ENCODE data around the gene BCAP31. TPM values are rescaled to one million over a fixed set of nuclear protein-coding genes. Genes with fewer than 3 reads are reported as not detected.

The BCAP31 gene
- total RNA-seq, 1 experiment from 2014 or later: 232 TPM

DNA sequence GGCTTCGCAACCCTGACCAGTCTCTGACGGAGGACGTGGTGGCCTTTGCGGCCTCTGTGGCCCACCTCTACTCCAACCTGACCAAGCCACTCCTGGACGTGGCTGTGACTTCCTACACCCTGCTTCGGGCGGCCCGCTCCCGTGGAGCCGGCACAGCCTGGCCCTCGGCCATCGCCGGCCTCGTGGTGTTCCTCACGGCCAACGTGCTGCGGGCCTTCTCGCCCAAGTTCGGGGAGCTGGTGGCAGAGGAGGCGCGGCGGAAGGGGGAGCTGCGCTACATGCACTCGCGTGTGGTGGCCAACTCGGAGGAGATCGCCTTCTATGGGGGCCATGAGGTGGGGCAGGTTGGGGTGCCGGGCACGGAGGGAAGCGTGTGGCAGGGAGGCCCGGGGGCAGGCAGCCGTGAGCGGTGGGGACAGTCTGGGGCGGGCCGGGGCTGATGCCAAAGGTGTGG is 1.7 kb upstream of the BCAP31 start:
- H3K27me3 Mint-ChIP-seq (ENCODE audit: insufficient read depth, unreplicated experiment): no peaks in the 10 kb centered on the region
- DNase-seq: no peak
- POLR2A ChIA-PET: no interaction called here

DNA sequence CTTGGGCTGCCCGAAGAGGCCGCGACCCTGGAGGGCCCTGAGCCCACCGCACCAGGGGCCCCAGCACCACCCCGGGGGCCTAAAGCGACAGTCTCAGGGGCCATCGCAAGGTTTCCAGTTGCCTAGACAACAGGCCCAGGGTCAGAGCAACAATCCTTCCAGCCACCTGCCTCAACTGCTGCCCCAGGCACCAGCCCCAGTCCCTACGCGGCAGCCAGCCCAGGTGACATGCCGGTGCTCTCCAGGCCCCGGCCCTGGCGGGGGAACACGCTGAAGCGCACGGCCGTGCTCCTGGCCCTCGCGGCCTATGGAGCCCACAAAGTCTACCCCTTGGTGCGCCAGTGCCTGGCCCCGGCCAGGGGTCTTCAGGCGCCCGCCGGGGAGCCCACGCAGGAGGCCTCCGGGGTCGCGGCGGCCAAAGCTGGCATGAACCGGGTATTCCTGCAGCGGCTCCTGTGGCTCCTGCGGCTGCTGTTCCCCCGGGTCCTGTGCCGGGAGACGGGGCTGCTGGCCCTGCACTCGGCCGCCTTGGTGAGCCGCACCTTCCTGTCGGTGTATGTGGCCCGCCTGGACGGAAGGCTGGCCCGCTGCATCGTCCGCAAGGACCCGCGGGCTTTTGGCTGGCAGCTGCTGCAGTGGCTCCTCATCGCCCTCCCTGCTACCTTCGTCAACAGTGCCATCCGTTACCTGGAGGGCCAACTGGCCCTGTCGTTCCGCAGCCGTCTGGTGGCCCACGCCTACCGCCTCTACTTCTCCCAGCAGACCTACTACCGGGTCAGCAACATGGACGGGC is 1.0 kb upstream of the BCAP31 start:
- ChIA-PET CTCF (no interaction called here), POLR2A (no interaction called here)
- Histone ChIP-seq H3K9me3 (no peaks in the 10 kb centered on the region), H3K4me3 (ENCODE audit: low read depth, low read length) (peak overlapping the region; percentile 49), H3K27me3 (replicated peaks; ENCODE audit: control insufficient read depth, insufficient read depth, low read length) (no peaks in the 10 kb centered on the region), H3K36me3 (ENCODE audit: control insufficient read depth, insufficient read depth, low read length) (no peaks in the 10 kb centered on the region), H3K4me1 (peaks cover 14% of the 10 kb centered on the region)
- Mint-ChIP-seq H3K36me3 (ENCODE audit: insufficient read depth, unreplicated experiment) (peaks cover 27% of the 10 kb centered on the region), H3K9me3 (ENCODE audit: unreplicated experiment) (no peaks in the 10 kb centered on the region), H3K27ac (ENCODE audit: unreplicated experiment) (no peak overlapping the region), H3K4me1 (ENCODE audit: low read depth, unreplicated experiment) (no peaks in the 10 kb centered on the region), H3K27me3 (ENCODE audit: insufficient read depth, unreplicated experiment) (no peaks in the 10 kb centered on the region), H3K4me3 (ENCODE audit: unreplicated experiment) (peak overlapping the region; percentile 79)
- TSS peak; percentile 28 for BruUV-seq (replicated peaks)
- TF ChIP-seq, protein P1, sequence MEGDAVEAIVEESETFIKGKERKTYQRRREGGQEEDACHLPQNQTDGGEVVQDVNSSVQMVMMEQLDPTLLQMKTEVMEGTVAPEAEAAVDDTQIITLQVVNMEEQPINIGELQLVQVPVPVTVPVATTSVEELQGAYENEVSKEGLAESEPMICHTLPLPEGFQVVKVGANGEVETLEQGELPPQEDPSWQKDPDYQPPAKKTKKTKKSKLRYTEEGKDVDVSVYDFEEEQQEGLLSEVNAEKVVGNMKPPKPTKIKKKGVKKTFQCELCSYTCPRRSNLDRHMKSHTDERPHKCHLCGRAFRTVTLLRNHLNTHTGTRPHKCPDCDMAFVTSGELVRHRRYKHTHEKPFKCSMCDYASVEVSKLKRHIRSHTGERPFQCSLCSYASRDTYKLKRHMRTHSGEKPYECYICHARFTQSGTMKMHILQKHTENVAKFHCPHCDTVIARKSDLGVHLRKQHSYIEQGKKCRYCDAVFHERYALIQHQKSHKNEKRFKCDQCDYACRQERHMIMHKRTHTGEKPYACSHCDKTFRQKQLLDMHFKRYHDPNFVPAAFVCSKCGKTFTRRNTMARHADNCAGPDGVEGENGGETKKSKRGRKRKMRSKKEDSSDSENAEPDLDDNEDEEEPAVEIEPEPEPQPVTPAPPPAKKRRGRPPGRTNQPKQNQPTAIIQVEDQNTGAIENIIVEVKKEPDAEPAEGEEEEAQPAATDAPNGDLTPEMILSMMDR (IDR thresholded peaks at IDR 0.05; ENCODE audit: insufficient read depth in 1 of 2, low read depth in 1 of 2, low read length in 1 of 2, severe bottlenecking in 1 of 2, unreplicated experiment in 1 of 2): no peak
- intact Hi-C loops (cut with micrococcal nuclease; ENCODE audit: unreplicated experiment): no loop called here
- no peak for DNase-seq

More for the DNA sequence above, 1.7 kb upstream of the BCAP31 start:
- H3K4me1 Mint-ChIP-seq (ENCODE audit: low read depth, unreplicated experiment): no peaks in the 10 kb centered on the region
- BruUV-seq (replicated peaks): no TSS peak
- peaks cover 22% of the 10 kb centered on the region for H3K36me3 Mint-ChIP-seq (ENCODE audit: insufficient read depth, unreplicated experiment)
- Histone ChIP-seq H3K27me3 (replicated peaks; ENCODE audit: control insufficient read depth, insufficient read depth, low read length) (no peaks in the 10 kb centered on the region), H3K4me1 (peaks cover 14% of the 10 kb centered on the region), H3K4me3 (ENCODE audit: low read depth, low read length) (no peak overlapping the region), H3K9me3 (no peaks in the 10 kb centered on the region), H3K36me3 (ENCODE audit: control insufficient read depth, insufficient read depth, low read length) (no peaks in the 10 kb centered on the region)
- H3K4me3 Mint-ChIP-seq (ENCODE audit: unreplicated experiment): peak overlapping the region; percentile 27
- H3K27ac Mint-ChIP-seq (ENCODE audit: unreplicated experiment): no peak overlapping the region
- H3K9me3 Mint-ChIP-seq (ENCODE audit: unreplicated experiment): no peaks in the 10 kb centered on the region
- CTCF ChIA-PET: no interaction called here
- TF ChIP-seq, protein P1 (IDR thresholded peaks at IDR 0.05; ENCODE audit: insufficient read depth in 1 of 2, low read depth in 1 of 2, low read length in 1 of 2, severe bottlenecking in 1 of 2, unreplicated experiment in 1 of 2): no peak
- intact Hi-C loops (cut with micrococcal nuclease; ENCODE audit: unreplicated experiment): no loop called here

DNA sequence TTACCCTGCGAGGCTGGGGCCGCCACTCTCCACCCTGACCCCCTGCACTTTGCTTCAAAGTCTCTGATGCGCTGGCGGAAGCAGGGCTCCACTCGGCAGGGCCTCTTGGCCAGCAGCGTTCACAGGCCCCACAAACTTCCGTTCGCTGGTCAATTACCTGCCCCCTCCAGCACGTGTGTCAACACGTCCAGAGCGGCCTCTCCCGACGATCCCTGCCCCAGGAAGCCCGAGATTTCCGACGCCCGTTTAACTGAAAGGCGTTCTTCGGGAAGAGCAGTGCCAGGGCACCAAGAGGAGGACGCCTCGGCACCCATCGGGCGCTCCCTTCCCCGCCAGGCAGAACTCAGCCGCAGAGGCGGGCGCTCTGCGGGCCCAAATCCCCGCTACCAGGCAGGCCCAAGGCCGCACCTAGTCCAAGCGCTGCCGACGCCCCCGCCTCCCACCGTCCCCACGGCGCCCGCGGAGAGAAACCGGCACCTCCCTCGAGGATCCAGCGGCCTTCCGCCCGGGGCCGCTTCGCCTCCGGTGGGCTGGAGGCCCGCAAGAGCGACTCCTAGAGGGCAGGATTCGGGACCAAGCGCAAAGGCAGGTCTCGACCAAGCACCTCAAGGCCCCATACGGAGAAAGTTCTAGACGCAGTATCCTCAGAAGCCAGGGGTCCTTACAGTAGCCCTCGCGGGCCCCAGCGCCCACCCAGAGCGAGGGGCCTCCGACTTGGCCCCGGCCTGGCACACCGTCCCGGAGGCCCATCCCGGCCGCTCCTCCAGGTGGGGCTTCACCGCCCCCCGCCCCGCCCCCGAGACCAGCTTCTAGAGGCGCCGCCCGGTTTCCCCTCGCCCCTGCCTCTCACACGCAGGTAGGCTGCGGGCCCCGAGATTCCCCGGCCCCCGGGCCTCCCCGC is 586 bp downstream of the BCAP31 start:
- H3K36me3 Mint-ChIP-seq (ENCODE audit: insufficient read depth, unreplicated experiment): peaks cover 43% of the 10 kb centered on the region
- H3K36me3 ChIP-seq (ENCODE audit: control insufficient read depth, insufficient read depth, low read length): no peaks in the 10 kb centered on the region
- DNase-seq: peak; percentile 49 to 65
- peaks cover 14% of the 10 kb centered on the region for H3K4me1 ChIP-seq
- H3K4me1 Mint-ChIP-seq (ENCODE audit: low read depth, unreplicated experiment): no peaks in the 10 kb centered on the region
- no peaks in the 10 kb centered on the region for H3K9me3 ChIP-seq
- no peaks in the 10 kb centered on the region for H3K9me3 Mint-ChIP-seq (ENCODE audit: unreplicated experiment)
- peak overlapping the region; percentile 46 for H3K4me3 ChIP-seq (ENCODE audit: low read depth, low read length)
- H3K4me3 Mint-ChIP-seq (ENCODE audit: unreplicated experiment): peak overlapping the region; percentile 79
- CTCF ChIA-PET: interaction anchor here (0.6 to 0.8 kb wide), 3 partner anchors 38 to 169 kb away, joined by 3 to 4 read pairs (median 3); no protein-coding TSS in a partner anchor
- peak overlapping the region; percentile 70 for H3K27ac Mint-ChIP-seq (ENCODE audit: unreplicated experiment)
- H3K27me3 Mint-ChIP-seq (ENCODE audit: insufficient read depth, unreplicated experiment): no peaks in the 10 kb centered on the region
- no peaks in the 10 kb centered on the region for H3K27me3 ChIP-seq (replicated peaks; ENCODE audit: control insufficient read depth, insufficient read depth, low read length)
- intact Hi-C loops (cut with micrococcal nuclease; ENCODE audit: unreplicated experiment): loop anchor here (5.0 kb wide), 1 partner anchor 69 kb away; the partner anchor contains the start of genes IDH3G and SSR4
- BruUV-seq (replicated peaks): no TSS peak
- POLR2A ChIA-PET: no interaction called here
- TF ChIP-seq, protein P1 (IDR thresholded peaks at IDR 0.05; ENCODE audit: insufficient read depth in 1 of 2, low read depth in 1 of 2, low read length in 1 of 2, severe bottlenecking in 1 of 2, unreplicated experiment in 1 of 2): peak; percentile 17 to 53

Measured in Caco-2 (cell line).